Type B pancreatic cell (in vitro differentiated cells): ENCODE results near the gene ANKS1B. TPM values are rescaled to one million over a fixed set of nuclear protein-coding genes. Genes with fewer than 3 reads are reported as not detected.

Experiments
- DNase-seq: peaks from one replicate; pipeline ENCODE4 v3.0.0; 2021; ENCODE audit warnings: mixed read lengths; ENCODE audit not compliant: unreplicated experiment; ENCODE audit errors: extremely low spot score
- H3K27ac Mint-ChIP-seq: 2 replicates; pipeline ENCODE4 v1.8.0; 2021; ENCODE audit warnings: mild to moderate bottlenecking, mixed read lengths
- H3K27me3 Mint-ChIP-seq: 2 replicates; pipeline ENCODE4 v1.8.0; 2021; ENCODE audit warnings: mixed read lengths
- H3K36me3 Mint-ChIP-seq: 2 replicates; pipeline ENCODE4 v1.8.0; 2021; ENCODE audit warnings: mixed read lengths
- H3K4me1 Mint-ChIP-seq: one replicate; pipeline ENCODE4 v1.8.0; 2021; ENCODE audit warnings: mixed read lengths; ENCODE audit not compliant: unreplicated experiment
- H3K4me3 Mint-ChIP-seq: 2 replicates; pipeline ENCODE4 v1.8.0; 2021; ENCODE audit warnings: mild to moderate bottlenecking, mixed read lengths
- H3K9me3 Mint-ChIP-seq: 2 replicates; pipeline ENCODE4 v1.8.0; 2021; ENCODE audit warnings: mixed read lengths
- CTCF ChIP-seq: fragments of 200-600 bp; sonication (generic); conservative IDR thresholded peaks from 2 replicates; pipeline ENCODE4 v1.5.0; 2021; ENCODE audit warnings: antibody characterized with exemption, mild to moderate bottlenecking
- total RNA-seq: library from RNA; stranded (reverse); gene quantifications from 2 replicates; pipeline ENCODE4 v1.2.1, GENCODE V29; 2021; ENCODE audit warnings: low replicate concordance

The ANKS1B gene
- total RNA-seq, 1 donor from 2014 or later = 4.7 TPM

- Mint-ChIP-seq H3K27ac (no peak overlapping the region), H3K27me3 (no peaks in the 10 kb centered on the region)
Measured at GRCh38 chr12:98698603-98699463, 1285.9 kb downstream of the ANKS1B start.

GRCh38 chr12:98697209-98697608 is 1287.5 kb downstream of the ANKS1B start:
- no peak for TF ChIP-seq CTCF
- Mint-ChIP-seq H3K36me3 (peaks cover 34% of the 10 kb centered on the region), H3K4me3 (no peak overlapping the region), H3K27me3 (no peaks in the 10 kb centered on the region), H3K9me3 (no peaks in the 10 kb centered on the region), H3K27ac (no peak overlapping the region), H3K4me1 (peaks cover 11% of the 10 kb centered on the region)
- DNase-seq = no peak

More at GRCh38 chr12:98698603-98699463, 1285.9 kb downstream of the ANKS1B start:
- H3K36me3 Mint-ChIP-seq = peaks cover 28% of the 10 kb centered on the region
- TF ChIP-seq CTCF = no peak
- no peak overlapping the region for H3K4me3 Mint-ChIP-seq
- no peaks in the 10 kb centered on the region for H3K9me3 Mint-ChIP-seq
- H3K4me1 Mint-ChIP-seq = peaks cover 11% of the 10 kb centered on the region
- no peak for DNase-seq

GRCh38 chr12:98696036-98696646 is 1288.6 kb downstream of the ANKS1B start:
- H3K27ac Mint-ChIP-seq = no peak overlapping the region

GRCh38 chr12:98691351-98691750 is 1293.4 kb downstream of the ANKS1B start:
- no peak for DNase-seq
- Mint-ChIP-seq H3K27ac (no peak overlapping the region), H3K9me3 (no peaks in the 10 kb centered on the region), H3K4me3 (no peak overlapping the region), H3K27me3 (no peaks in the 10 kb centered on the region), H3K4me1 (peaks cover 6% of the 10 kb centered on the region), H3K36me3 (peaks cover 47% of the 10 kb centered on the region)
- no peak for TF ChIP-seq CTCF

More at GRCh38 chr12:98696036-98696646, 1288.6 kb downstream of the ANKS1B start:
- peaks cover 11% of the 10 kb centered on the region for H3K4me1 Mint-ChIP-seq
- H3K4me3 Mint-ChIP-seq = no peak overlapping the region
- DNase-seq = no peak
- no peak for TF ChIP-seq CTCF
- H3K27me3 Mint-ChIP-seq = no peaks in the 10 kb centered on the region
- peaks cover 42% of the 10 kb centered on the region for H3K36me3 Mint-ChIP-seq
- no peaks in the 10 kb centered on the region for H3K9me3 Mint-ChIP-seq

- Mint-ChIP-seq H3K9me3 (no peaks in the 10 kb centered on the region), H3K27ac (no peak overlapping the region), H3K4me1 (no peaks in the 10 kb centered on the region), H3K4me3 (no peak overlapping the region), H3K27me3 (no peaks in the 10 kb centered on the region), H3K36me3 (peaks cover 45% of the 10 kb centered on the region)
- no peak for TF ChIP-seq CTCF
- DNase-seq = no peak
Measured at GRCh38 chr12:98686603-98687002, 1298.1 kb downstream of the ANKS1B start.

Other genes starting within 250 kb of the ANKS1B start
- 12.0 and 19.5 TPM in 2 replicates for gene BLTP3B, start 157.9 kb upstream of the ANKS1B start, total RNA-seq
- gene ACTR6, start 215.9 kb upstream of the ANKS1B start, total RNA-seq = 24.1 and 32.9 TPM in 2 replicates